Limb (tissue), 2 donors: ENCODE data around the gene NDUFC1.

Source experiments
- DNase-seq, 2 donors: peaks; one replicate each; pipeline ENCODE4 v3.0.0-alpha.2; 2016; ENCODE audit errors: extremely low spot score in 2 of 2

The NDUFC1 gene

DNA sequence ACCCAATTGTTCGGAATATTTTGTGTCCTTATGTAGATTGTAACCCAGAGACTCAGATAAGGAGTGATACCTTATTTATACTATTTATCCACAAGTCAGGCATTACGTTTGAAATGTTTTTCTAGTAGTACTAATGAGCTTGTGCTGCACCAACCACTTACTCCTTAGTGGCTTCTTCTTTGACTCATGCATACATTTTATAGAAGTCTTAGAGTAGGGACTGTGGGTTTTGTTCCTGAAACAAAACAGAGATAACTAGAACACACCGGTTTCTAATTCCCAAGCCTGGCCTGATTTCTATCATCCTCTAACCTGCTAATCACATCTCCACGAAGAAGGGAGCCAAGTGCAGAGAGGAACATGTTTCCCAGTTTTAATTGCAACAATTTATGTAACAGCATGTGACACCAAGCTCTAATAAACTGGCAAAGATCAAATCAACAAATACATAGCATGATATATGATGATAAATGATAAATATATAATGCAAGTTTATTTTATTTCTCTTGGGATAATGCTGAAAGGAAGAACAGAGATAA, 54.5 kb downstream of the NDUFC1 start:
- no peak for DNase-seq

- DNase-seq, result no peak
These were observed 55.0 kb downstream of the NDUFC1 start for GRCh38 chr4:139247241-139247640.

DNA sequence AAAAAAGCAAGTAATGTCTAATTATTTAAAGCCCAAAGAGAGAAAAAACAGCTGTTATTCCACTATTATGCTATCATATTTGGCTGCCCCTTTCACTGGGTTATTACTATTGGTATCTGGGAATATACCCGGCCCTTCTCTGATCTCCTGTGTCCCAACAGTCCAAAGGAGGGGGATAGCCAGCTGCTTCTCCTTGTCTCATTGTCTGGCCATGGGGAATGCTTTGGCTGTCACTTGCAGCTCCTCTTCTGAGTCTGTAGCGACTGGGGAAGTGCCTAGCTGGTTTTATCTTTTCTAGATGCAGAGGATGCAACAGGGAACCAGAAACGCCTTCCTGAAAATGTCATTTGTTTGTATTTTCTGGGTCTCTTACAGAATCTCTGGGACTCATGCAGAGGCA, 56.1 kb downstream of the NDUFC1 start:
- no peak for DNase-seq

DNA sequence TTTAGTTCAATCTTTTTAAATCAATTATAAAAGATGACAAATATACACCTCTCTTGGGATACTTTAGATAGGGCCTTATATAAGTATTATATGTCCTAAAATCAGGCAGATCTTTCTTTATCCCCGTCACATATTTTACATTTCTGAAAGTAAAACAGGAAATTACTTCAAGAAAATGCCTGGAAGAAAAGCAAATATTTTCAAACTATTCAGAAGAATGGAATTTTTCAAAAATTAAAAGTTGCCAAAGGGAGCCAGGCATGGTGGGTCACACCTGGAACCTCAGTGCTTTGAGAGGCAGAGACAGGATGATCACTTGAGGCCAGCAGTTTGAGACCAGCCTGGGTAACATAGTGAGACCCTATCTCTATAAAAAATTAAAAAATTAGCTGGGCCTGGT, 56.7 kb downstream of the NDUFC1 start:
- no peak for DNase-seq

- no peak for DNase-seq
These were observed 58.6 kb downstream of the NDUFC1 start for GRCh38 chr4:139243448-139244365.

DNA sequence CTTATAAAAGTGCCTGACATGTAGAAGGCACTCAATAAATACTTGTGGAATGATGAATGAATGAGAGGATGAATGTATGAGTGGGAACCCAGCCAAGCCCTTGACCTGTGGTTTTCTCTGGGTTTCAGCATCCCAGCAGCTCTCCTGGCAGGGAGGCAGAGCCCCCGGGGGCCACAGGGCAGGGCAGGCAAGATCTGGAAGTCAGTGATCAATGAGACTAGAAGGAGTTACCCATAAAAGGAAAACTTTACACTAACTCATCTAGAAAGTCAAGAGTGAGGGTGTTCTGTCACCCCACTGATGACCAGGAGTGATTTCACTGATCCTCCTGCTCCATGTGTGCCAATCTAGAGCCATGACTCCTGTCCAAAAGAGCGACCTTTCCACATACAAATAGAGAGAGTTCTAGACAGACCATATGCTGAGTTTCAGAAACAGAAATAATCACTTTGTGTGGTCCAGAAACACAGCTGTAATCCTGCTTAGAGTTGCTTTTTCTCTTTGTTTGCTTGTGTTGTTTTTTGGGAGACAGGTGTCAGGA, 59.7 kb downstream of the NDUFC1 start:
- DNase-seq, result no peak

DNA sequence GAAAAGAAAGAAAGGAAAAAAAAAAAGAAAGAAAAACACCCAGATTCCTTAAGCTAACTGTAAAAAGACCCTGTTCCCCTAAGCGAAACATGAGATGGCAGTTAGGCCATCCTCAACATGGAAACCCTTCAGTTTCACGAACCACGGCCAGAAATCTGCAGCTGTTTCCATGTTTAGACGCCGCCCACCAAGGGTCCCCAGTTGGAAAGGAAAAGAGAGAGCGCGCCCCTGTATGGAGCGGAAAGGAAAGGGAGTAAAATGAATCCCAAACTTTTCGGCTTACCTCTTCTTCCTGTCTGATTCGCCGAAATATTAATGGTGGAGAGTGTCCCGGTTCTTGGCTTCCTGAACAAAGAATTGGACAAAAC, 60.5 kb downstream of the NDUFC1 start:
- no peak for DNase-seq

DNA sequence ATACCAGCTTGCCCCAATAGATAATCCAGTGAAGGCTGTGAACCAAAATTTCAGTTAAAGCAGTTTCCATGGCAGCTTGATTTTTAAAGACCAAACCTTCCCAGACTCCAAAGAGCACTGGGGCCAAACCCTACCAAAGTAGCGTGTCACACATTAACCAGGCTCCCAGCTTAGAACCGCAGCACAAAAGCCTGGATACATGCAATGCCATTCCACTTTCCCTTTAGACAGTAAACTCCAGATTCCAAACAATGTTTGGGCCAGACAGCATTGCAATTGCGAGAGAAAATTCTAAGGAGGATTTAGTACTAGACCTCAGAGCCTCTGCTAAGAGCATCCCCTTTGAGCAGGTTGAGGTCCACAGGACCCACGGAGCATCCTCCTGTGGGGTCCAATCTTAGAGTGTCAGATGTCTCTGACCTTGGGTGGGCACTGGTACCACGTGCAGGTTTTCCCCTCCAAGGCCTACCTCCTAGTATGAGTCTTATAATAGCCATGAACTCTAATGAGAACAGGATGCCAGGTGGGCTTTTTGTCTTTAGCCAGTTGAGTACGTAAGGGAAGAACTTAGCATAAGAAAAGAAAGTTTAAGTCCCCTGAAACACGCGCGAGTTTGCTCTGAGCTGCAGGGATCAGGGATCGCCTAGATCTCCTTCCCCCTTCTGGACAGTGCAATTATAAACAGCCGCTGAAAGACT, 61.0 kb downstream of the NDUFC1 start:
- no peak for DNase-seq
